SK-N-SH (cell line): ENCODE results near the gene CHST11.

ENCODE experiments used
- CHD2 ChIP-seq: fragments of 150-350 bp; IDR thresholded peaks from 2 replicates; pipeline ENCODE4 v1.6.1; 2018; ENCODE audit warnings: low read length; ENCODE audit not compliant: partially characterized antibody
- CTCF ChIP-seq: fragments of 200-600 bp; sonication (generic); IDR thresholded peaks from 2 replicates; pipeline ENCODE4 v1.6.1; 2017; ENCODE audit warnings: antibody characterized with exemption, mild to moderate bottlenecking, moderate library complexity
- EP300 ChIP-seq, 2 experiments: IDR thresholded peaks; 2 replicates each; pipeline versions ENCODE4 v1.4.0 to v1.6.1; 2012; ENCODE audit warnings: borderline replicate concordance in 1 of 2, low read depth in 1 of 2, low read length in 1 of 2
- GATA2 ChIP-seq: sonication (generic); formaldehyde crosslinking; IDR thresholded peaks from 2 replicates; pipeline ENCODE4 v1.5.0; 2020; ENCODE audit warnings: mild to moderate bottlenecking, missing genetic modification reagents
- MAX ChIP-seq: IDR thresholded peaks from 2 replicates; pipeline ENCODE4 v1.4.0; 2012; ENCODE audit warnings: low read depth
- NRF1 ChIP-seq: IDR thresholded peaks from 2 replicates; pipeline ENCODE4 v1.6.1; 2012; ENCODE audit warnings: low read depth, mild to moderate bottlenecking, low read length
- PBX3 ChIP-seq: IDR thresholded peaks from 2 replicates; pipeline ENCODE4; 2012
- POLR2AphosphoS5 ChIP-seq: IDR thresholded peaks from 2 replicates; pipeline ENCODE4 v1.6.1; 2012; ENCODE audit warnings: low read depth, low read length
- REST ChIP-seq: IDR thresholded peaks from 2 replicates; pipeline ENCODE4 v1.6.1; 2012; ENCODE audit warnings: mild to moderate bottlenecking, low read depth, low read length, moderate library complexity
- SIN3A ChIP-seq: IDR thresholded peaks from 2 replicates; pipeline ENCODE4 v1.6.1; 2012; ENCODE audit warnings: low read depth, mild to moderate bottlenecking, low read length, moderate library complexity, borderline replicate concordance
- TAF1 ChIP-seq: IDR thresholded peaks from 2 replicates; pipeline ENCODE4 v1.6.1; 2012; ENCODE audit warnings: low read depth, mild to moderate bottlenecking, low read length, moderate library complexity, borderline replicate concordance
- TCF12 ChIP-seq: IDR thresholded peaks from 2 replicates; pipeline ENCODE4 v1.4.0; 2012

- TF ChIP-seq REST = no peak
- TF ChIP-seq GATA2 (CRISPR knock-in tag) = no peak
- TF ChIP-seq CTCF = no peak
- no peak for TF ChIP-seq MAX
- no peak for TF ChIP-seq EP300 (IDR thresholded peaks at IDR 0.05; ENCODE audit: borderline replicate concordance in 1 of 2, low read depth in 1 of 2, low read length in 1 of 2)
- TF ChIP-seq CHD2 = no peak
- no peak for TF ChIP-seq POLR2AphosphoS5
- TF ChIP-seq PBX3 = no peak
- no peak for TF ChIP-seq TCF12
- TF ChIP-seq NRF1 = no peak
- no peak for TF ChIP-seq TAF1
- no peak for TF ChIP-seq SIN3A
These were observed 259.4 kb downstream of the CHST11 start for GRCh38 chr12:104716172-104716571.
